Hepatocyte (in vitro differentiated cells): ENCODE measurements around the gene RNF2. TPM values are rescaled to one million over a fixed set of nuclear protein-coding genes. Genes with fewer than 3 reads are reported as not detected.
"Not testable (repeated sequence)": the region's sequence is repeated elsewhere in the genome, so short reads cannot be mapped to it uniquely, and the experiment has no call there.

Experiments
- DNase-seq: peaks from one replicate; pipeline ENCODE4 v3.0.0-alpha.2; 2016; ENCODE audit warnings: low spot score
- H2AFZ ChIP-seq: fragments of 200-600 bp; sonication (generic); 2 replicates; pipeline ENCODE4 v1.6.0; 2016; ENCODE audit warnings: antibody characterized with exemption, mild to moderate bottlenecking
- H3K27ac ChIP-seq: fragments of 200-600 bp; sonication (generic); 2 replicates; pipeline ENCODE4 v1.5.1; 2016; ENCODE audit warnings: mild to moderate bottlenecking
- H3K27me3 ChIP-seq: fragments of 200-600 bp; sonication (generic); 2 replicates; pipeline ENCODE4 v1.6.1; 2016
- H3K36me3 ChIP-seq: fragments of 200-600 bp; sonication (generic); replicated peaks from 2 replicates; pipeline ENCODE4 v1.5.1; 2016; ENCODE audit warnings: low read depth; ENCODE audit not compliant: insufficient read depth
- H3K4me1 ChIP-seq: fragments of 200-600 bp; sonication (generic); 2 replicates; pipeline ENCODE4 v1.5.1; 2016; ENCODE audit warnings: mild to moderate bottlenecking, moderate library complexity; ENCODE audit not compliant: insufficient read depth
- H3K4me2 ChIP-seq: fragments of 200-600 bp; sonication (generic); 2 replicates; pipeline ENCODE4 v1.6.0; 2016
- H3K4me3 ChIP-seq: fragments of 200-600 bp; sonication (generic); 2 replicates; pipeline ENCODE4 v1.5.1; 2016; ENCODE audit warnings: mild to moderate bottlenecking
- H3K79me2 ChIP-seq: fragments of 200-600 bp; sonication (generic); 2 replicates; pipeline ENCODE4 v1.6.0; 2017; ENCODE audit warnings: mild to moderate bottlenecking
- H3K9me2 ChIP-seq: fragments of 200-600 bp; sonication (generic); replicated peaks from 2 replicates; pipeline ENCODE4 v1.6.0; 2017; ENCODE audit warnings: mild to moderate bottlenecking; ENCODE audit not compliant: insufficient read depth
- H3K9me3 ChIP-seq: fragments of 200-600 bp; sonication (generic); 2 replicates; pipeline ENCODE4 v1.5.1; 2016; ENCODE audit warnings: low read depth, mild to moderate bottlenecking
- H4K20me1 ChIP-seq: fragments of 200-600 bp; sonication (generic); 2 replicates; pipeline ENCODE4 v1.6.0; 2016; ENCODE audit warnings: mild to moderate bottlenecking; ENCODE audit not compliant: insufficient read depth, poor library complexity, severe bottlenecking
- EZH2 ChIP-seq: fragments of 200-600 bp; sonication (generic); IDR thresholded peaks from 2 replicates; pipeline ENCODE4 v1.6.1; 2016; ENCODE audit warnings: antibody characterized with exemption, mild to moderate bottlenecking, borderline replicate concordance
- EZH2phosphoT487 ChIP-seq: fragments of 200-600 bp; sonication (generic); IDR thresholded peaks from one replicate; pipeline ENCODE4 v1.6.1; 2018; ENCODE audit warnings: antibody characterized with exemption, mild to moderate bottlenecking, low read depth, moderate library complexity; ENCODE audit not compliant: unreplicated experiment, severe bottlenecking
- WGBS: methylation state at CpG from one replicate; pipeline ENCODE4 v1.1.6; 2016; ENCODE audit warnings: low lambda C conversion rate; ENCODE audit errors: missing lambda C conversion rate; 5-methylcytosine and 5-hydroxymethylcytosine counted together
- polyA plus RNA-seq: library from polyadenylated mRNA; unstranded; fragments of >200 nt; fragmentation: Nextera tagmentation; extraction: Ambion mirVana; gene quantifications from 2 replicates; pipeline ENCODE4 v1.2.1, GENCODE V29; 2016
- total RNA-seq: library from RNA; depleted of rRNA; stranded (reverse); fragments of >200 nt; gene quantifications from 2 replicates; pipeline ENCODE4 v1.2.3, GENCODE V29; 2014
- TF ChIP-seq, protein P1 (sequence below): fragments of 200-600 bp; sonication (generic); IDR thresholded peaks from 2 replicates; pipeline ENCODE4 v1.5.1; 2016; ENCODE audit warnings: antibody characterized with exemption, mild to moderate bottlenecking; ENCODE audit not compliant: poor library complexity

Gene RNF2
- total RNA-seq (24.6 and 27.0 TPM in 2 replicates), polyA plus RNA-seq (15.7 and 20.3 TPM in 2 replicates)

DNA sequence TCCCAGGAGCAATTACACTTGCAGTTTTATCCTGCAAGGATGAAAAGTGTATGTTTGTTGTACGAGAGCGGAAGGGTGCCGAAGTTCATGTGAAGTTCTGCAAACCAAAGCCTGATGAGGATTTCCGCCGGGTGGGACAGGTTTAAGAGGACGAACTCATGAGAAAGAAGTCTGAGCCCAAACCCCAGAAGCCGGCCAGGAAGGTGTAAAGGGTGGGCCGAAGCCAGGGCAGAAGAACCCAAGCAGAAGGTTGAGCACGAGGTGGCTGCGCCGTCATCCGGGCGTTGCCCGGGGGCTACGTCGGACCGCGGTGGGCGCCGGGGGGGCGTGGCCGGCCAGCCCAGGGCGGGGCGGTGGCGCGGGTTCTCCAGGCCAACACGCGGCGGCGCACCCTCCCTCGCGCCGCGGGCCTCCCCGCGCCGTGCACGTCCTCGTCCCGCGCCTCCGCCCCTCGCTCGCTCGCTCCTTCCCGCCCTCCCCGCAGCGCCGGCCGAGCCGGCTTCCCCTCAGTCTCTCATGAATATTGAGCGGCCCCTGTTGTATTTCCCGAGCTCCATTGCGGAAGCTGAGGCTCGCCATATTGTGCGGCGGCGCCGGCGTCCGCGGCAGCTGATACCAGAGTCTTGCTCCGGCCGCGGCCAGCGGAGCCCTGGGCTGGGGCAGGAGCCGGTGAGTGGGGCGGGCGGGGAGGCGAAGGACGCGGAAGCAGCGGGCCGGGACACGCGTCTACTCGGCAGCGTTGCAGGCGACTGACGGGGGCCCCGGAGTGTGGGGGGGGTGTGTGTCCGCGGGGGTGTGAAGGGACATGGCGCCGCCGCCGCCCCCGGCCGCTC lies at the start of gene RNF2:
TSS of gene RNF2 (plus strand) at position 578 of the 833 bp plus-strand sequence. CDS start 41,996 bp downstream, outside the sequence.
- H3K4me1 ChIP-seq = peaks cover 12% of the 10 kb centered on the region
- TF ChIP-seq, protein P1, sequence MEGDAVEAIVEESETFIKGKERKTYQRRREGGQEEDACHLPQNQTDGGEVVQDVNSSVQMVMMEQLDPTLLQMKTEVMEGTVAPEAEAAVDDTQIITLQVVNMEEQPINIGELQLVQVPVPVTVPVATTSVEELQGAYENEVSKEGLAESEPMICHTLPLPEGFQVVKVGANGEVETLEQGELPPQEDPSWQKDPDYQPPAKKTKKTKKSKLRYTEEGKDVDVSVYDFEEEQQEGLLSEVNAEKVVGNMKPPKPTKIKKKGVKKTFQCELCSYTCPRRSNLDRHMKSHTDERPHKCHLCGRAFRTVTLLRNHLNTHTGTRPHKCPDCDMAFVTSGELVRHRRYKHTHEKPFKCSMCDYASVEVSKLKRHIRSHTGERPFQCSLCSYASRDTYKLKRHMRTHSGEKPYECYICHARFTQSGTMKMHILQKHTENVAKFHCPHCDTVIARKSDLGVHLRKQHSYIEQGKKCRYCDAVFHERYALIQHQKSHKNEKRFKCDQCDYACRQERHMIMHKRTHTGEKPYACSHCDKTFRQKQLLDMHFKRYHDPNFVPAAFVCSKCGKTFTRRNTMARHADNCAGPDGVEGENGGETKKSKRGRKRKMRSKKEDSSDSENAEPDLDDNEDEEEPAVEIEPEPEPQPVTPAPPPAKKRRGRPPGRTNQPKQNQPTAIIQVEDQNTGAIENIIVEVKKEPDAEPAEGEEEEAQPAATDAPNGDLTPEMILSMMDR = peak; percentile 4
- no peak for TF ChIP-seq EZH2
- H3K9me2 ChIP-seq = no peaks in the 10 kb centered on the region
- H3K4me2 ChIP-seq = peak within 1 kb of the TSS; percentile 92
- H2AFZ ChIP-seq = peak within 1 kb of the TSS; percentile 97
- no peaks in the 10 kb centered on the region for H3K36me3 ChIP-seq
- DNase-seq = peak; percentile 94
- peaks cover 39% of the 10 kb centered on the region for H3K79me2 ChIP-seq
- 5% methylated on average over 34 of the region's 89 CpGs for WGBS
- H4K20me1 ChIP-seq = peaks cover 39% of the 10 kb centered on the region
- H3K9me3 ChIP-seq = no peaks in the 10 kb centered on the region
- peak within 1 kb of the TSS; percentile 97 for H3K4me3 ChIP-seq
- no peaks in the 10 kb centered on the region for H3K27me3 ChIP-seq
- H3K27ac ChIP-seq = peak within 1 kb of the TSS; percentile 99

DNA sequence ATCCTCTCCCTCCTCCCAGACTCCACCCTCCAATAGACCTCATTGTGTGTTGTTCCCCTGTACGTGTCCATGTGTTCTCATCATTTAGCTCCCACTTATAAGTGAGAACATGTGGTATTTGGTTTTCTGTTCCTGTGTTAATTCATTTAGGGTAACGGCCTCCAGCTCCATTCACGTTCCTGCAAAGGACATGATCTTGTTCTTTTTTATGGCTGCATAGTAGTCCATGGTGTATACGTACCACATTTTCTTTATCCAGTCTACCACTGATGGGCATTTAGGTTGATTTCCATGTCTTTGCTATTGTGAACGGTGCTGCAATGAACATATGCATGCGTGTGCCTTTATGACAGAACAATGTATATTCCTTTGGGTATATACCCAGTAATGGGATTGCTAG lies 45.4 kb upstream of the RNF2 start:
- H3K4me2 ChIP-seq, H4K20me1 ChIP-seq: not testable (repeated sequence)
- whole genome bisulfite sequencing = 95% methylated on average over 6 of the region's 6 CpGs

DNA sequence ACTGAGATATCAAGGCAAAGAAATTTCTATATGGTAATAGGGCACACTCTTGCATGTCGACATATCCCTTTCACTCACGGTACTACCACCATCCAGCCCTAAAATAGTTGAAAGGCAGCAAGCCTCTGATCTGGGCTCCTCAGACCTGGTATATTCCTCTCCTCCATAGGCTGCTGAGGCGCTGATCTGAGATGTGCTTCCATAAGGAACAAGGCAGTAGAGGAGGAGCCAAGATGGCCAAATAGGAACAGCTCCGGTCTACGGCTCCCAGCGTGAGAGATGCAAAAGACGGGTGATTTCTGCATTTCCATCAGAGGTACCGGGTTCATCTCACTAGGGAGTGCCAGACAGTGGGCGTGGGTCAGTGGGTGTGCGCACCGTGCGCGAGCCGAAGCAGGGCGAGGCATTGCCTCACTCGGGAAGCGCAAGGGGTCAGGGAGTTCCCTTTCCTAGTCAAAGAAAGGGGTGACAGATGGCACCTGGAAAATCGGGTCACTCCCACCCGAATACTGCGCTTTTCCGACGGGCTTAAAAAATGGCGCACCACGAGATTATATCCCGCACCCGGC lies 44.0 kb upstream of the RNF2 start:
- H3K27me3 ChIP-seq, H2AFZ ChIP-seq, H3K79me2 ChIP-seq, H3K9me3 ChIP-seq, H4K20me1 ChIP-seq, H3K4me1 ChIP-seq, DNase-seq, H3K36me3 ChIP-seq, H3K9me2 ChIP-seq, H3K4me2 ChIP-seq, H3K4me3 ChIP-seq, H3K27ac ChIP-seq: not testable (repeated sequence)
- WGBS = 91% methylated on average over 23 of the region's 26 CpGs

More for the DNA sequence above, 45.4 kb upstream of the RNF2 start:
- not testable (repeated sequence) for H3K9me3 ChIP-seq, H3K4me1 ChIP-seq, H3K4me3 ChIP-seq, H3K36me3 ChIP-seq, H3K9me2 ChIP-seq, H3K27ac ChIP-seq, H2AFZ ChIP-seq, H3K27me3 ChIP-seq, DNase-seq, H3K79me2 ChIP-seq

DNA sequence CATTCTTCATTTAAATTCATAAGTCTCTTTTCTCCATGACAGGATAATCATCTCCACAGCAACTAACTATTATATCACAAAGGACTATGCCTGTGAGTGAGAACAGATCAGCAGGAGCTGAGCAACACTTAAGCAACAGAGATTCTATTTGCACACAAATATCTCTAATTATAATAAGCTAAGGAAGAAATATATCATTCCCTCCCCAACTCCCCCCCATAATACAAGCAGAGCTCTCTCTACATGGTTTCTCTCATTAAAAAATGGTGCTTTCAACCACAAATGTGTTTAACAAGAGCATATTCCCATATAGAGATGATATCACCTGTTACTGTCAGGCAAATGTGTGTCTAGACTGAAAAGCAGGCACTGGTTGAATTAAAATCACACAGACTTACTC lies 36.5 kb upstream of the RNF2 start:
- Histone ChIP-seq H3K27ac (no peak overlapping the region), H3K4me3 (no peak overlapping the region), H3K36me3 (no peaks in the 10 kb centered on the region), H4K20me1 (no peaks in the 10 kb centered on the region), H3K79me2 (no peaks in the 10 kb centered on the region), H2AFZ (no peak overlapping the region), H3K9me3 (no peaks in the 10 kb centered on the region), H3K9me2 (no peaks in the 10 kb centered on the region), H3K4me2 (no peak overlapping the region), H3K4me1 (no peaks in the 10 kb centered on the region), H3K27me3 (no peaks in the 10 kb centered on the region)
- TF ChIP-seq EZH2phosphoT487 = no peak
- TF ChIP-seq, protein P1 = no peak
- no peak for TF ChIP-seq EZH2
- DNase-seq = no peak
